Activated naive CD8-positive, alpha-beta T cell treated with anti-CD3 and anti-CD28 coated beads, Interleukin-2, amount 10 ng/mL, durations not matched to agents 7 days and 5 days (primary cell): ENCODE data around the gene KAZN. TPM values are rescaled to one million over a fixed set of nuclear protein-coding genes. Genes with fewer than 3 reads are reported as not detected.
"Not testable (repeated sequence)": the region's sequence is repeated elsewhere in the genome, so short reads cannot be mapped to it uniquely, and the experiment has no call there.

Experiments
- ATAC-seq: fragments of 150-1000 bp; cut with Tn5 transposase; one replicate; pipeline ENCODE4 v1.10.0; 2021; ENCODE audit warnings: low read depth, moderate library complexity
- POLR2A ChIA-PET: fragments of 350-600 bp; sonication (Branson Sonifier 250); formaldehyde crosslinking; loops from one replicate; lab custom pipeline; 2021; ENCODE audit warnings: antibody characterized with exemption; lab: Charles Lee
- DNase-seq: peaks from one replicate; pipeline ENCODE4 v3.0.0; 2021
- H3K27ac Mint-ChIP-seq: one replicate; pipeline ENCODE4 v1.8.0; 2022; ENCODE audit warnings: mild to moderate bottlenecking, mixed read lengths
- H3K27me3 Mint-ChIP-seq: one replicate; pipeline ENCODE4 v1.8.0; 2022; ENCODE audit warnings: mild to moderate bottlenecking, moderate library complexity, mixed read lengths
- H3K36me3 Mint-ChIP-seq: one replicate; pipeline ENCODE4 v1.8.0; 2021; ENCODE audit warnings: mild to moderate bottlenecking, mixed read lengths
- H3K4me1 Mint-ChIP-seq: one replicate; pipeline ENCODE4 v1.8.0; 2021; ENCODE audit warnings: mixed read lengths
- H3K4me3 Mint-ChIP-seq: one replicate; pipeline ENCODE4 v1.8.0; 2022; ENCODE audit warnings: mild to moderate bottlenecking, moderate library complexity, mixed read lengths
- H3K9me3 Mint-ChIP-seq: one replicate; pipeline ENCODE4 v1.8.0; 2021; ENCODE audit warnings: mixed read lengths
- total RNA-seq, 2 experiments: library from RNA; stranded (reverse); gene quantifications; one replicate each; pipeline ENCODE4 v1.2.3, GENCODE V29; 2021

Gene KAZN
- total RNA-seq, 2 experiments from 2014 or later: 0.91 to 1.4 TPM

- H3K27ac Mint-ChIP-seq: no peak overlapping the region
- no peak for ATAC-seq
- POLR2A ChIA-PET: no interaction called here
These were observed 531.5 kb downstream of the KAZN start for GRCh38 chr1:15129944-15130343.

GRCh38 chr1:15130607-15131006, 532.1 kb downstream of the KAZN start:
- H3K9me3 Mint-ChIP-seq: no peaks in the 10 kb centered on the region
- H3K4me1 Mint-ChIP-seq: no peaks in the 10 kb centered on the region
- no peaks in the 10 kb centered on the region for H3K36me3 Mint-ChIP-seq
- peaks cover 42% of the 10 kb centered on the region for H3K27me3 Mint-ChIP-seq
- POLR2A ChIA-PET: no interaction called here
- DNase-seq (no peak), ATAC-seq (no peak)
- H3K4me3 Mint-ChIP-seq: no peak overlapping the region
- H3K27ac Mint-ChIP-seq: no peak overlapping the region

More at GRCh38 chr1:15129944-15130343, 531.5 kb downstream of the KAZN start:
- H3K4me3 Mint-ChIP-seq: no peak overlapping the region
- H3K36me3 Mint-ChIP-seq: no peaks in the 10 kb centered on the region
- H3K4me1 Mint-ChIP-seq: no peaks in the 10 kb centered on the region
- no peaks in the 10 kb centered on the region for H3K9me3 Mint-ChIP-seq
- H3K27me3 Mint-ChIP-seq: peaks cover 37% of the 10 kb centered on the region
- no peak for DNase-seq

DNA sequence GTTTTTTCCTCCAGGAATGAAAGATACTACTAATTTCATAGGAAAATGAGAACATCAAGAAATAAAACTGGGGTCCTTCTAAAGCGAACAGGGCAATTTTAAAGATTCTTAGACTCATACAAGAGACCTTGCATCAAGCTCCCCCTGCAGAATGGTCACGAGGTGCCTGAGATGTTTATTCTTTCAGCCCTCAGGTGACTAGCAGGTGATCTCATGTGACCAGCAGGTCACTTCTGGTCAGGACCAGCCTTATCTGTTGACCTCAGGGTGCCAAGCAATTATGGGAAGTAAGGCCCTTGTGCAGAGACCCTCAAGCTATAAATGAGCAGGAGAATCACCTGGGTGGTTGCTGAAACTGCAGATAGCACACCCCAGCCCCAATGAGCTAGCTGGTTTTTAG, 534.5 kb downstream of the KAZN start:
- Mint-ChIP-seq H3K4me3 (no peak overlapping the region), H3K36me3 (no peaks in the 10 kb centered on the region), H3K9me3 (no peaks in the 10 kb centered on the region), H3K27ac (no peak overlapping the region), H3K4me1 (no peaks in the 10 kb centered on the region), H3K27me3 (peaks cover 43% of the 10 kb centered on the region)
- POLR2A ChIA-PET: no interaction called here
- no peak for DNase-seq
- no peak for ATAC-seq

DNA sequence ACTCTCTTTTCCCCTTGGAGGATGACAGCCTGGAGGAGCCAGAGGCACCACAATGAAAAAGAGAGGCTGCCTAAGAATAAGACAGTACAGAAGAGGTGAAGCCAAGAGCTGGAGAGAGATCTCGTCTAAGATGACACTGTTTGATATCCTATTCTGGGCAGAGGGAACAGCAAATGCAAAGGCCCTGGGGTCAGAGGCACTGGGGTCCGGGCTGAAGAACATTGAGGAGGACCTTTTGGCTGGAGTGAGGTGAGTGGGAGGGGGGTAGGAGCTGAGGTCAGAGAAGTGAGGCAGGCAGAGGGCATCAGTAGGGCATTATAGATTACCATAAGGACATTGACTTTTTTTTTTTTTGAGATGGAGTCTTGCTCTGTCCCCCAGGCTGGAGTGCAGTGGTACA, 535.8 kb downstream of the KAZN start:
- no peak overlapping the region for H3K4me3 Mint-ChIP-seq
- DNase-seq (no peak), ATAC-seq (no peak)
- POLR2A ChIA-PET: no interaction called here
- no peak overlapping the region for H3K27ac Mint-ChIP-seq
- peaks cover 47% of the 10 kb centered on the region for H3K27me3 Mint-ChIP-seq
- H3K4me1 Mint-ChIP-seq: no peaks in the 10 kb centered on the region
- no peaks in the 10 kb centered on the region for H3K9me3 Mint-ChIP-seq
- no peaks in the 10 kb centered on the region for H3K36me3 Mint-ChIP-seq

DNA sequence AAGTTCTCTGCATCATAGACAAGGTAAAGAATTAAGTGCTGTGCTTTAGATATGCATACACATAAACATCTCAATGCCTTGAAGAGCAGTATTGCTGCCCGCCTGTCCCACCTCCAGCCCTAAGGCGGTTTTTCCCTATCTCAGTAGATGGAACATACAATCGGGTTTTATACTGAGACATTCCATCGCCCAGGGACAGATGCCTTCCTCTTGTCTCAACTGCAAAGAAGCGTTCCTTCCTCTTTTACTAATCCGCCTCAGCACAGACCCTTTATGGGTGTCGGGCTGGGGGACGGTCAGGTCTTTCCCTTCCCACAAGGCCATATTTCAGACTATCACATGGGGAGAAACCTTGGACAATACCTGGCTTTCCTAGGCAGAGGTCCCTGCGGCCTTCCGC, 537.1 kb downstream of the KAZN start:
- H3K9me3 Mint-ChIP-seq, H3K27ac Mint-ChIP-seq, H3K36me3 Mint-ChIP-seq, H3K4me3 Mint-ChIP-seq, DNase-seq, H3K4me1 Mint-ChIP-seq, POLR2A ChIA-PET, ATAC-seq: not testable (repeated sequence)
- H3K27me3 Mint-ChIP-seq: peaks cover 47% of the 10 kb centered on the region

DNA sequence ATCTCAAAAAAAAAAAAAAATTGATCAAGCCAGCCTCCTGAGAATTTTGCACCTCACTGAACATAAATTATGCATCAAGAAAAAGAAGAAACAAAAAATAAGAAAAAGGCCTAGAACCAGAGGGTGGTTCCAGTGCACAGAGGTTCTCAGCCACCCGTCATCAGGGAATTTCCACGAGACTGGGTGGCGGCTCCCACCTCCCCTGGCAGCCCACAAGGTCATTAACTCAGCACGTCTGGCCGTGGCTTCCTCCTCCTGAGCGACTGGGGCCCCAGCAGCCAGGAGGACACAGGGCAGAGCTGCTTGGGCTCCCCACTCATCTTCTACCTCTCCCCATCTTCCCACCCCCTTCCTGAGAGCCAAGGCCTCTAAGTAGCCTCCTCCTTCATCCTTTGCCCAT, 539.3 kb downstream of the KAZN start:
- H3K9me3 Mint-ChIP-seq: no peaks in the 10 kb centered on the region
- ATAC-seq: no peak
- H3K27ac Mint-ChIP-seq: no peak overlapping the region
- no peak for DNase-seq
- no peak overlapping the region for H3K4me3 Mint-ChIP-seq
- POLR2A ChIA-PET: no interaction called here
- H3K36me3 Mint-ChIP-seq: no peaks in the 10 kb centered on the region
- H3K4me1 Mint-ChIP-seq: peaks cover 6% of the 10 kb centered on the region
- H3K27me3 Mint-ChIP-seq: peaks cover 50% of the 10 kb centered on the region

DNA sequence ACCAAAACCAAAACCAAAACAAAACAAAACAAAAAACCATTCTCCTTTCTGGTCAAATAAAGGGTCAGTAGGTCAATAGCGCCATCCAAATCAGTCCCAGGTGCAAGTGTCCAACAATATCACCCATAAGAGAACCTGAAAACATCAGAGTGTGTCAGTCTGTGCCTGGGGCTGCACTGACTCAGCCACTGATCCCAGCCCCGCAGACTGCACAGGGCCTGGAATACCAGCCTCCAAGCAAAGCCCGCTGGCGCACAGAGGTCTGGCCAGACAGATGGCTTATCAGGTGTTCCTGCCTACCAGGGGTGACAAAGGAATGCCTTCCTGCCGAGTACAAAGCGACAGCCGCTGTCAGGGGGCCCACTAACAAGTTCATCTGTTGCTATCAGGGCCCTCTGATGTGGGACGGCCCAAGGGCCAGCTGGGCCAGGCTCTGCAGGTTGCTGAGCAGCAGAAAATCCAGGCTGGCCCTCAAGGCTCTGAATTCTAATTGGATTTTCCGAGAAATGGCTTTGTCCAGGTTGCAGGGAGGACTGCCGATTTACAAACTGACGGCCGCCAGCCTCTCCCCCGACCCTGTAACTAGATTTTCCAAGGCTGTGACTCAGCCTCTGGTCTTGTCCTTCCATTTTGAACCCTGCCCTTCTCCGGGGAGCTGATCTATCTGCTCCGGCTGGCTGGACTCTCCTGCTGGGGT, 541.3 kb downstream of the KAZN start:
- Mint-ChIP-seq H3K36me3 (no peaks in the 10 kb centered on the region), H3K9me3 (no peaks in the 10 kb centered on the region), H3K27ac (no peak overlapping the region), H3K4me1 (peaks cover 6% of the 10 kb centered on the region), H3K27me3 (peaks cover 48% of the 10 kb centered on the region), H3K4me3 (no peak overlapping the region)
- POLR2A ChIA-PET: no interaction called here
- no peak for ATAC-seq
- no peak for DNase-seq

DNA sequence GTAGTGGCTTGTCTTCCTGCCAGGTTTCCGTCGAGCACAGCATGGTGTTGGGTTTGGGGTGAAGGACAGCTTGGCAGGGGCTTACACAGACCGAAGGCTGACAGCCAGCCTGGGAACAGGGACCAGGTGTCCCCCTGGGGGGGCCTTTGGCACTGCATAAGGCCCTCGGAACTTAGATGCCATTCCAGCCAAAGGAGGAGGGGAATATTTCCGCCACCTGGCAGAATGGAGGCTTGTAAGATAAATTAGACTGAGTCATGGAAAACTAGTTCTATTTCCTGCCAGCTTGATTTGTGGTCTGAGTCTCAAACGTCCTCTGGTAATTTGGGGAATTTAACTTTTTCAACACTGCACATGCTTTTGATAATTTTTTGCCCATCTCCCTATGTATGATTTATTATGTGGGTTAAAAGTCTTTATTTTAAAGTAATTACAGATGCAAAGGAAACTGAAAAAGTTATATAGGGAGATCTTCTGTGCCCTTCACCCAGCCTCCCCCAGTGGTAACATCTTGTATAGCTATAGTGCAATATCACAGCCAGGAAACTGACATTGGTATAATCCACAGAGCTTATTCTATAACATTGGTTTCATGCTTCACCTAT, 543.6 kb downstream of the KAZN start:
- Mint-ChIP-seq H3K4me1 (peaks cover 6% of the 10 kb centered on the region), H3K4me3 (no peak overlapping the region), H3K36me3 (no peaks in the 10 kb centered on the region), H3K27me3 (peaks cover 57% of the 10 kb centered on the region), H3K27ac (no peak overlapping the region), H3K9me3 (no peaks in the 10 kb centered on the region)
- POLR2A ChIA-PET: no interaction called here
- ATAC-seq (no peak), DNase-seq (no peak)

DNA sequence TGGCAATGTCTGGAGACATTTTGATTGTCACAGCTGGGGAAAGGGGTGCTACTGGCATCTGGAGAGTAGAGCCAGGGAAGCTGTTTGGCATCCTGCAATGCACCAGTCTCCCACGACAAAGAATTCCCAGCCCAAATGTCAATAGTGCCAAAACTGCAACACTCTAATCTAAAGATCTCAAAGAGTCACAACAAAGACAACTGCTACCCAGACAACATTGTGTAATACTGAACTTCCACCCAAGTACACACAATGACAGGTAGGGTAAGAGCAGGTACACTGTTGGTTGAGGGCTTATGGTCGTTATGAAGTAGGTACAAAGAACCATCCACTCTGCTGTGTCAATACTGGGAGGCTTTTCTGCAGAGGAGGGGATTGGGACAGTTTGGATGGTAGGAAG, 546.8 kb downstream of the KAZN start:
- Mint-ChIP-seq H3K27ac (no peak overlapping the region), H3K9me3 (no peaks in the 10 kb centered on the region), H3K36me3 (no peaks in the 10 kb centered on the region), H3K4me3 (no peak overlapping the region), H3K27me3 (peaks cover 69% of the 10 kb centered on the region), H3K4me1 (peaks cover 4% of the 10 kb centered on the region)
- DNase-seq (no peak), ATAC-seq (no peak)
- POLR2A ChIA-PET: no interaction called here

DNA sequence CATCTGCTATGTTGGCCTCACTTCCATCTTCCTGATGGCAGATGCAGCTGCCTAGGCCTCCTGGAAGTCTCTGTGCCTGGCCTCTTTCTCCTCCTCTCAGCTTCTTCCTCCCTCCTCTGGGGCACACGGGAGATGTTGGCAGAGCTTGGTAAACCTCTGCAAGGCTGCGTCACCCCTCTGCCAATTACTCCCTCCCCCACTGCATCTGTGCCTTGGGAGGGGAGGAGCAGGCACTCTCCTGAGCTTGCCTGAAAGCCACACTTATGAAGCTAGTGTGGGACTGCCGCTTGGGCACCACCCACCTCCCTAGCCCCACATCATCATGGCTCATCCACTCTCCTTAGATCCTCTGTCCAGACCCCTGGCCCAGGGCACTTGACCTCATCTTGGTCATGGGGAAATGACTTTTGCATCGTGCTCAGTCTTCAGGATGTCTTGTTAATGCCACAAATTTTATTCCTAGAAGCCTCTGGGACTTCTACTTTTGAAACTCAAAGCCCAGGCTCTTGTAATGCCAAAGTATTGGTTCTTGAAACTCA, 547.7 kb downstream of the KAZN start:
- Mint-ChIP-seq H3K27ac (no peak overlapping the region), H3K27me3 (peaks cover 72% of the 10 kb centered on the region), H3K4me1 (peaks cover 4% of the 10 kb centered on the region), H3K36me3 (no peaks in the 10 kb centered on the region), H3K4me3 (no peak overlapping the region), H3K9me3 (peaks cover 4% of the 10 kb centered on the region)
- POLR2A ChIA-PET: no interaction called here
- no peak for DNase-seq
- ATAC-seq: no peak

- H3K36me3 Mint-ChIP-seq: no peaks in the 10 kb centered on the region
- POLR2A ChIA-PET: no interaction called here
- peaks cover 4% of the 10 kb centered on the region for H3K9me3 Mint-ChIP-seq
- DNase-seq (no peak), ATAC-seq (no peak)
- no peak overlapping the region for H3K27ac Mint-ChIP-seq
- H3K27me3 Mint-ChIP-seq: peaks cover 75% of the 10 kb centered on the region
- peaks cover 2% of the 10 kb centered on the region for H3K4me1 Mint-ChIP-seq
- no peak overlapping the region for H3K4me3 Mint-ChIP-seq
These were observed 548.5 kb downstream of the KAZN start for GRCh38 chr1:15146971-15147376.

DNA sequence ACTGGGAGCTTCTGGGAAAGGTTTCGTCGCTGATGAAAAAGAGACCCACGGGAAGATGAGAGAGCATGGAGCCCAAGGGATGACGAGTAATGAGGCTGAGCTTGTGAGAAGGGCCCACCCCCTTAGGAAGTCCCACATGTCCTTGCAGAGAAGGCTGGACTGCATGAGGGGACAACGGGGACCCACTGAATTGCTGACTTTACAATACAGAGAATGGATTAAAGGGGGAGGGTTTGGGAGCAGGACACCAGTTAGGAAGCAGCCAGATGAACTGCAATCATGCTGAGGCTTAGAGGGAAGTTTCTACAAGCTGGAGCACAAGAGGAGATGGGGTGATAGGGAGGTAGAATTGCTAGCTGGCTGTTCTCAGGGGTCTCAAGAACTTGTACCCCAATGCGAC, 549.5 kb downstream of the KAZN start:
- Mint-ChIP-seq H3K27me3 (peaks cover 77% of the 10 kb centered on the region), H3K4me3 (no peak overlapping the region), H3K36me3 (no peaks in the 10 kb centered on the region), H3K4me1 (no peaks in the 10 kb centered on the region), H3K27ac (no peak overlapping the region), H3K9me3 (peaks cover 4% of the 10 kb centered on the region)
- DNase-seq (no peak), ATAC-seq (no peak)
- POLR2A ChIA-PET: no interaction called here

- Mint-ChIP-seq H3K27me3 (peaks cover 74% of the 10 kb centered on the region), H3K4me3 (no peak overlapping the region), H3K9me3 (peaks cover 4% of the 10 kb centered on the region), H3K36me3 (no peaks in the 10 kb centered on the region), H3K27ac (no peak overlapping the region), H3K4me1 (no peaks in the 10 kb centered on the region)
- DNase-seq (no peak), ATAC-seq (no peak)
- POLR2A ChIA-PET: no interaction called here
These were observed 550.0 kb downstream of the KAZN start for GRCh38 chr1:15148475-15148874.

GRCh38 chr1:15148941-15149340, 550.5 kb downstream of the KAZN start:
- ATAC-seq (no peak), DNase-seq (no peak)
- Mint-ChIP-seq H3K9me3 (peaks cover 4% of the 10 kb centered on the region), H3K27ac (no peak overlapping the region), H3K36me3 (no peaks in the 10 kb centered on the region), H3K4me3 (no peak overlapping the region), H3K27me3 (peaks cover 74% of the 10 kb centered on the region), H3K4me1 (no peaks in the 10 kb centered on the region)
- POLR2A ChIA-PET: no interaction called here
